ENCODE data around the gene GSS. TPM values are rescaled to one million over a fixed set of nuclear protein-coding genes. Genes with fewer than 3 reads are reported as not detected.

GSS gene
- total RNA-seq, 2 experiments from 2014 or later = 54.2 to 60.0 TPM

DNA sequence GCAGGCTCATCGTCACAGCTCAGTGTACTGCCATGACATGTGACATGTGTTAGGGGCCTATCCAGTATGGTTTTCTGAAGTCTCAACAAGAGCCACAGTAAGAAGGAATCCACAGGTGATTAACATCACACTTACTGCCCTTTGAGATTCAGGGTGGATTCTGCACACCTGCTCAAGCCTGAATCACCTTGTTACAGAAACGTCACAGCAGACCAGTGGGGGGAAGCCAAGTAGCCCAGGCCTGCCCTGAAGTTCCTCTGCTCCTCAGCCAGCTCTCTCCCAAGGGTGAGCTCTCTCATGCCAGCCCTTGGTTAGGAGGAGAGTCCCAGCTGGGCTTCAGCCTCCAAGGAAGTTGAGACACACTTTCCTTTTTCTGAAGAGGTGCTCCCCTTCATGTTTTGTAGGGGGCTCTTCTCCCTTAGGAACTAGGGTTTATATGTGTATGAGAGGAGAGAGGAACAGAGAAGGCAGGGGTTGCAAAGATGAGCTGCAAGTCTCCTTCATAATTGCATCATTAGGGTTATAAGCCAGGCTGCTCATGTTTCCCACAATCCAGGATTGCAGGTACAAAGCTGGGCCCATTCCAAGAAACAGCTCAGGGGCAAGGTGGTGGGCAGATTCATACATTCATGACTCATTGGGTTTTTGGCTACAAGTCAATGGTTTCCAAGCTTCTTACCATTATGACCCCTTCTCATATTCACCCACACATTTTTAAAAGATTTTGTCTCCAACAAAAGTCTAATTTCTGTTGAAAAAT, 11.6 kb downstream of the GSS start:
- Mint-ChIP-seq H3K36me3 (ENCODE audit: low read depth) (peaks cover 45% of the 10 kb centered on the region), H3K27ac (no peak overlapping the region), H3K4me3 (no peak overlapping the region), H3K27me3 (no peaks in the 10 kb centered on the region), H3K4me1 (no peaks in the 10 kb centered on the region), H3K9me3 (no peaks in the 10 kb centered on the region)
- ChIA-PET POLR2A (interaction anchor here (0.7 kb wide), 1 partner anchor 152 kb away, joined by 3 read pairs; no protein-coding TSS in a partner anchor), CTCF (interaction anchor here (0.9 to 2.0 kb wide), 3 partner anchors 10 to 68 kb away, joined by 3 to 4 read pairs (median 4); partner anchors contain the start of genes ACSS2 and MYH7B)
- no peak for DNase-seq

DNA sequence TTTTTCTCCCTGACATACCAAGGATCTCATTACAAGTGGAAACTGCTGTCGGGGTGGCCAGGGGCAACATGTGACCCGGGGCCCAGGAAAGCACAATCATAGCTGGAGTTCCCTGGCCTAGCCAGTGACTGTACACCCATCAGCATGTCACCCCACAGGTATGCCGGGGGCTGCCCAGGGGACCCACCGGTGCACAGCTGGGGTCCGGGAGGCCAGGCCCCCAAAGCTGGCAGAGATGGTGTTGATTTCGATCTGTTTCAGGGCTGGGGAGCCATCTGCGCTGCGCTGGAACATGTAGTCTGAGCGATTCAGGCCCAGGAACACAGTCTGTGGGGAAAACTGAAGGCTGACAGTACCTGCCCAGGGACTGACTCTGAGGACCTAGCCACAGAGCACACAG, 13.3 kb downstream of the GSS start:
- POLR2A ChIA-PET = interaction anchor here (1.1 to 1.5 kb wide), 2 partner anchors 9 to 23 kb away, joined by 3 to 4 read pairs; no protein-coding TSS in a partner anchor
- H3K27me3 Mint-ChIP-seq = no peaks in the 10 kb centered on the region
- H3K36me3 Mint-ChIP-seq (ENCODE audit: low read depth) = peaks cover 51% of the 10 kb centered on the region
- no peak overlapping the region for H3K4me3 Mint-ChIP-seq
- DNase-seq = no peak
- H3K9me3 Mint-ChIP-seq = no peaks in the 10 kb centered on the region
- no peaks in the 10 kb centered on the region for H3K4me1 Mint-ChIP-seq
- CTCF ChIA-PET = interaction anchor here (2.0 kb wide), 1 partner anchor 66 kb away, joined by 4 read pairs; the partner anchor contains the start of gene ACSS2
- no peak overlapping the region for H3K27ac Mint-ChIP-seq

DNA sequence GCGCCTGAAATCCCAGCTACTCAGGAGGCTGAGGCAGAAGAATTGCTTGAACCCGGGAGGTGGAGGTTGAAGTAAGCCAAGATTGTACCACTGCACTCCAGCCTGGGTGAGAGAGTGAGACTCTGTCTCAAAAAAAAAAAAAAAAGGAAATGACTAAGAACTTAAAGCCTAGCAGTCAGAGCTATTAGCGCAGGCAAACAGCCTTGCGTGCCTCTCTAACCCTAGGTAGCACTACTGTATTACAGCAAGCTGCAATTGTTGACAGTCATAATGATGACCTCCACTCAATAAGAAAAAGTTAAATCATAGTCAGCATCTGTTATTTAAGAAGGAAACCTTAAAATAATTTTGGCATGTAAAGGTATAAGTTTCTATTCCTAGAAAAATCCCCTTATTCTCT, 14.4 kb downstream of the GSS start:
- CTCF ChIA-PET = interaction anchor here (0.5 kb wide), 1 partner anchor 544 kb away, joined by 3 read pairs; no protein-coding TSS in a partner anchor
- H3K4me3 Mint-ChIP-seq = no peak overlapping the region
- no peak overlapping the region for H3K27ac Mint-ChIP-seq
- no peaks in the 10 kb centered on the region for H3K27me3 Mint-ChIP-seq
- DNase-seq = no peak
- H3K9me3 Mint-ChIP-seq = no peaks in the 10 kb centered on the region
- POLR2A ChIA-PET = interaction anchor here (1.3 to 1.5 kb wide), 2 partner anchors 22 to 65 kb away, joined by 4 read pairs; partner anchors contain the start of gene ACSS2
- no peaks in the 10 kb centered on the region for H3K4me1 Mint-ChIP-seq
- peaks cover 54% of the 10 kb centered on the region for H3K36me3 Mint-ChIP-seq (ENCODE audit: low read depth)

DNA sequence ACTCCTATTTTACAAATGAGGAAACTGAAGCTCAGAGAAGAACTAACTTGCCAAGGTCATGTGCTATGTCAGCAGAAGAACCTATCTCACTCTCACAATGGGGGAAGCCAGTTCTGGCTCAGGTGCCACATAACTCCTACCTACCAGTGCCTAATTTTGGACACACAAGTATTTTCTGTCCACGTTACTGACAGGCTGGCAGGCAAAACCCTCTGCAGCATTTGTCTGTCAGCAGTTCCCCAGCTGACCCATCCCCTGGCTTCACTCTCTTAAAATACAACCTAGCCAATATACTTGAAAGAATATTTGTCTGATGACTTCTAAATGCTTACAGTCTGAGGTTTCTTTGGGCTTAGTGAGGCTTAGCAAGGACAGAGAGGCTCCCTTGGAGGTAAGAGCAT, 15.5 kb downstream of the GSS start:
- H3K27me3 Mint-ChIP-seq = no peaks in the 10 kb centered on the region
- no peaks in the 10 kb centered on the region for H3K9me3 Mint-ChIP-seq
- no peak overlapping the region for H3K27ac Mint-ChIP-seq
- no peaks in the 10 kb centered on the region for H3K4me1 Mint-ChIP-seq
- peaks cover 55% of the 10 kb centered on the region for H3K36me3 Mint-ChIP-seq (ENCODE audit: low read depth)
- no peak overlapping the region for H3K4me3 Mint-ChIP-seq
- ChIA-PET POLR2A (interaction anchor here (0.7 kb wide), 1 partner anchor 17 kb away, joined by 3 read pairs; no protein-coding TSS in a partner anchor), CTCF (no interaction called here)
- no peak for DNase-seq

DNA sequence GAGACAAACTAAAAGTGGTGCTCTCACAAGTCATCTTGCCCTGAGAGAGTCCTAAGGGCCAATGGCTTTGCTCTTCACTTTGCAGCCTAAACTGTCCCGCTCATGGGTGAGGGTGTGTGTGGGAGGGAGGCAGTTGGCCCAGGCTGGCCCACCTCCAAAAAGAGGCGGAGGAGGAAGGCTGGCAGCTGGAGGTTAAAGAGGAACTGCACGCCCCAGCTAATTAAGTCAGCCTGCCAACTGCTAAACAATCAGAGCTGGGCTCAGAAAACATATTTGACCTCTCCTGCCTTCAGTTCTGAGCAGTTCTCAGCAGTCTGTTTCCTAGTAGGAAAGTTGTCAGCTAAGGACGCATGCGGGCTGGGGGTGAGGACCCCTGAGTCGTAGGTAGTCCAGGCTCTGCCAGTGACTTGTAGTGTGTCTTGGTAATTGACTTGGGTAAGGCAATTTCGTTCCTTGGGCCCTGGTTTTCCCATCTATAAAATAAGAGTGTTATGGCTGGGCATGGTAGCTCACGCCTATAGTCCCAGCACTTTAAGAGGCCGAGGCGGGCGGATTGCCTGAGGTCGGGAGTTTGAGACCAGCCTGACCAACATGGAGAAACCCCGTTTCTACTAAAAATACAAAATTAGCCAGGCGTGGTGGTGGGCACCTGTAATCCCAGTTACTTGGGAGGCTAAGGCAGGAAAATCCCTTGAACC, 17.0 kb downstream of the GSS start:
- no peak for DNase-seq
- H3K27me3 Mint-ChIP-seq = no peaks in the 10 kb centered on the region
- no peaks in the 10 kb centered on the region for H3K4me1 Mint-ChIP-seq
- CTCF ChIA-PET = no interaction called here
- no peaks in the 10 kb centered on the region for H3K9me3 Mint-ChIP-seq
- no peak overlapping the region for H3K4me3 Mint-ChIP-seq
- POLR2A ChIA-PET = no interaction called here
- H3K36me3 Mint-ChIP-seq (ENCODE audit: low read depth) = peaks cover 64% of the 10 kb centered on the region
- no peak overlapping the region for H3K27ac Mint-ChIP-seq

DNA sequence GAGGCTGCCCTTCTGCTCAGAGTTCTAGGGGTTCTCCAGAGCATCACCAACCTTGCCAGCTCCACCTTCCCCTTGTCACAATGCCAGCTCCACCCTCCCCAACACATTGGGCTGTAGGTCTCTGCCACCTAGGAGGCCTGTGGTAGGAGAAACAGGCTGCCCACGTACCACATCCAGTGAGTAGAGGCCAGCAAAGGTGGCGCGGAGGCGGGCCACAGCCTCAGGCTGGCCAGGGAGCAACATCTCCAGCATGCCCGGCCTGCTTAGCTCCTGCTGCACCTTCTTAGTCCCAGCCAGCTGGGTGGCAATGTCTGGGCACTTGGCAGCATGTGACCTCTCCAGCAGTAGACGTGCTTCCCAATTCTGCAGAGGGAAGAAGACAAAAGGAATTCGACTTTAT, 23.8 kb downstream of the GSS start:
- no peak for DNase-seq
- Mint-ChIP-seq H3K4me1 (peaks cover 2% of the 10 kb centered on the region), H3K36me3 (ENCODE audit: low read depth) (peaks cover 76% of the 10 kb centered on the region), H3K9me3 (no peaks in the 10 kb centered on the region), H3K4me3 (no peak overlapping the region), H3K27me3 (no peaks in the 10 kb centered on the region), H3K27ac (no peak overlapping the region)
- CTCF ChIA-PET = interaction anchor here (0.5 to 0.9 kb wide), 2 partner anchors 56 to 97 kb away, joined by 3 read pairs; partner anchors contain the start of gene ACSS2
- POLR2A ChIA-PET = no interaction called here

DNA sequence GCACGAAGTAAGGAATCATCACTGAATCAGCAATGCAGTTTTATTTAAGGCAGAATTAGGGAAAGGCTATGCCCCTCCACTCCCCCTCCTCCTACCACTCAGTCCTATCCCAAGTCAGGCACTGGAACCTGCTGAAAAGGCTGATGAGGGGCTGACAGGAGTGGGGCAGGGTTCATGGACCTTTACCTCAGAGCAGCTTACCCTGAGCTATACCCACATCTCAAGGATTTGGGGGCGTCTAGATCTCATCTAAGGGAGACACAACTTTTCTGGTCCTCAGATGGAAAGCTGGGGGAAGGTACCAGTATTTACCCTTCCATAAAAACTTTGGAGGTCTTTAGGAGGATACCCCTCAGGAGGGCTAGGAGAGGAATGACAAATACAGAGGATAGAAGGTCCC, 27.2 kb downstream of the GSS start:
- H3K4me1 Mint-ChIP-seq = peaks cover 16% of the 10 kb centered on the region
- ChIA-PET POLR2A (no interaction called here), CTCF (no interaction called here)
- no peak for DNase-seq
- H3K4me3 Mint-ChIP-seq = no peak overlapping the region
- no peak overlapping the region for H3K27ac Mint-ChIP-seq
- no peaks in the 10 kb centered on the region for H3K27me3 Mint-ChIP-seq
- H3K36me3 Mint-ChIP-seq (ENCODE audit: low read depth) = peaks cover 67% of the 10 kb centered on the region
- no peaks in the 10 kb centered on the region for H3K9me3 Mint-ChIP-seq

DNA sequence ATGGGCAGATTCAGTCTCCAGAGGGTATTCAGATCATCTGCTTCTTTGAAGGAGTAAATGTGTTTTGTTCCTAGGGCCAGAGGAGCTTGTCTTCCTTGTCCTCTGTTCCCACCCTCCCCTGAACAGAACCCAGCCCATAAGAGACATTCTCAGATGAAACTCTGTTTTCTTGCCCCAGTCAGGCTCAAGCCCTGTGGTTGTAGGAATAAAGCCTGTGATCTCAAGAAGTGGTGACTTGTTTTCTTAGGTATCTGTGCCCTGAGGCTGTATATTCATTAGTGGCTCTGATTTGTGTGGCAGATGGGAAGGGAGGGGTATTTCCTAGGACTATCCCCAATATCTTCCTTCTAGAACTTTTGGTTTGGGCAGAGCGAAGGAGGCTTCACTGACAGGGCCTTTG, 27.9 kb downstream of the GSS start:
- Mint-ChIP-seq H3K4me3 (no peak overlapping the region), H3K36me3 (ENCODE audit: low read depth) (peaks cover 60% of the 10 kb centered on the region), H3K27me3 (no peaks in the 10 kb centered on the region), H3K27ac (no peak overlapping the region), H3K4me1 (peaks cover 16% of the 10 kb centered on the region), H3K9me3 (no peaks in the 10 kb centered on the region)
- DNase-seq = no peak
- POLR2A ChIA-PET = no interaction called here
- CTCF ChIA-PET = no interaction called here

DNA sequence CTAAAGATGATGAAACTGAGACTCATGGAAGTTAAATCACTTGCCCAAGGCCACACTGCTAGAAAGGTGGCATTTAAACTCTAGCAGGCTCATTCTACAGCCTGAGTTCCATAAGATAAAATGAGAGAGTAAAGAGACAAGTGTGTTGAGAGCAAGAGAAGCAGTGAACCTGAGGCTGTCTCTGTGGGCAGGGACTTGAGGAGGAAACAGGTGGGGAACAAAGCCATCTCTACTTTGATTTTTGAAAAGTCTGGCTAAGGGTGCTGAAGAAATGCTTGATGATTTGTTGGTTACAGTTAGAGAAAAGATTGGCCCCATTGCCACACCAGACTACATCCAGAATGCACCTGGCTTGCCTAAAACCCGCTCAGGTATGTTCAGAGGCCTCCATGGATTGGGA, 29.0 kb downstream of the GSS start:
- peaks cover 20% of the 10 kb centered on the region for H3K4me1 Mint-ChIP-seq

DNA sequence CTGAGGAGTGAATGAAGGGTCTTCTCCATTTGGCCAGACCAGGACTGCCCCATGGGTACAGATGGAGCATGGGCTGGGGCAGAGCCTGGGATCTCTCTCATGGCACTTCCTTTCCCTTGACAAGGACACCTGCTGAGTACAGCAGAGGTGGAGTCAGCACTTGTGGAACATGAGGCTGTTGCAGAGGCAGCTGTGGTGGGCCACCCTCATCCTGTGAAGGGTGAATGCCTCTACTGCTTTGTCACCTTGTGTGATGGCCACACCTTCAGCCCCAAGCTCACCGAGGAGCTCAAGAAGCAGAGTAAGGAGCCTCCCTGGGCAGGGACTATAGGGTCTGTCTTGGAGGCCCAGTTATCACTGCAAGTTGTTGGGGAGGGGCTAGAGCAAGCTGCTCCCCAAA, 29.6 kb downstream of the GSS start:
- Mint-ChIP-seq H3K4me3 (no peak overlapping the region), H3K9me3 (no peaks in the 10 kb centered on the region), H3K27ac (peak overlapping the region; percentile 24), H3K36me3 (ENCODE audit: low read depth) (peaks cover 47% of the 10 kb centered on the region), H3K4me1 (peaks cover 26% of the 10 kb centered on the region), H3K27me3 (no peaks in the 10 kb centered on the region)
- DNase-seq = peak; percentile 20
- ChIA-PET CTCF (no interaction called here), POLR2A (no interaction called here)

More for the DNA sequence above, 29.0 kb downstream of the GSS start:
- no peak overlapping the region for H3K4me3 Mint-ChIP-seq
- peaks cover 49% of the 10 kb centered on the region for H3K36me3 Mint-ChIP-seq (ENCODE audit: low read depth)
- no peak for DNase-seq
- ChIA-PET POLR2A (interaction anchor here (0.6 kb wide), 1 partner anchor 51 kb away, joined by 3 read pairs; no protein-coding TSS in a partner anchor), CTCF (no interaction called here)
- no peak overlapping the region for H3K27ac Mint-ChIP-seq
- H3K9me3 Mint-ChIP-seq = no peaks in the 10 kb centered on the region
- H3K27me3 Mint-ChIP-seq = no peaks in the 10 kb centered on the region

DNA sequence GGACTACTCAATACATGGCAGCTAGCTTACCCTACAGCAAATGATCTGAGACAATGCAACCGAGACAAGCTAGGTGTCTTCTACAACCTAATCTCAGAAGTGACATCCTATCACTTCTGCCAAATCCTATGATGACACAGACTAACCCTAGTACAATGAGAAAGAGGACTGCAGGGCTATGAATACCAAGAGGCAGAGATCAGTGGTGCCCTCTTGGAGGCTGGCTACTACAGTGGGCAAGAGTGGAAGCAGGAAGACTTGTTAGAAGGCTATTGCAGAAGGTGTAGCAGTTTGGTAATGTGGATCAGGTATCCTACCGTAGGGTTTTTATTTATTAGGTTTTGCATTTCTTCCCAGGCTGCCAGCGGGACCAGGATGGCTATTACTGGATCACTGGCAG, 30.3 kb downstream of the GSS start:
- peaks cover 47% of the 10 kb centered on the region for H3K36me3 Mint-ChIP-seq (ENCODE audit: low read depth)
- H3K9me3 Mint-ChIP-seq = no peaks in the 10 kb centered on the region
- ChIA-PET POLR2A (no interaction called here), CTCF (no interaction called here)
- H3K27ac Mint-ChIP-seq = no peak overlapping the region
- H3K4me3 Mint-ChIP-seq = no peak overlapping the region
- no peak for DNase-seq
- H3K27me3 Mint-ChIP-seq = no peaks in the 10 kb centered on the region
- peaks cover 32% of the 10 kb centered on the region for H3K4me1 Mint-ChIP-seq

DNA sequence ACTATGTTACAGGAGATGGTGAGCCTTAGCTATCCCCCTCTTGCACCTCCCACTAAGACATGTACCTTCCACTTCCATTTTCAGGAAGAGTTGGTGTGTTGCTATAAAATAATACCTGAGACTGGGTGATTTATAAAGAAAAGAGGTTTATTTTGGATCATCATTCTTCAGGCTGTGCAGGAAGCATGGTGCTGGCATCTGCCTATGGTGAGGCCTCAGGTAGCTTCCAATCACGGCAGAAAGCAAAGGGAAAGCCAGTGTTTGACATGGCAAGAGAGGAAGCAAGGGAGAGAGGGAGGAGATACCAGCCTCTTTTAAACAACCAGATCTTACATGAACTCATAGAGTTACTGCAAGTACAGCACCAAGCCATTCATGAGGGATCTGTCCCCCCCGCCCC, 32.2 kb downstream of the GSS start:
- POLR2A ChIA-PET = interaction anchor here (0.6 kb wide), 1 partner anchor 16 kb away, joined by 3 read pairs; no protein-coding TSS in a partner anchor
- CTCF ChIA-PET = interaction anchor here (0.8 kb wide), 1 partner anchor 50 kb away, joined by 3 read pairs; no protein-coding TSS in a partner anchor
- Mint-ChIP-seq H3K27ac (no peak overlapping the region), H3K27me3 (no peaks in the 10 kb centered on the region), H3K36me3 (ENCODE audit: low read depth) (peaks cover 55% of the 10 kb centered on the region), H3K9me3 (peaks cover 2% of the 10 kb centered on the region), H3K4me1 (peaks cover 47% of the 10 kb centered on the region), H3K4me3 (no peak overlapping the region)
- no peak for DNase-seq

DNA sequence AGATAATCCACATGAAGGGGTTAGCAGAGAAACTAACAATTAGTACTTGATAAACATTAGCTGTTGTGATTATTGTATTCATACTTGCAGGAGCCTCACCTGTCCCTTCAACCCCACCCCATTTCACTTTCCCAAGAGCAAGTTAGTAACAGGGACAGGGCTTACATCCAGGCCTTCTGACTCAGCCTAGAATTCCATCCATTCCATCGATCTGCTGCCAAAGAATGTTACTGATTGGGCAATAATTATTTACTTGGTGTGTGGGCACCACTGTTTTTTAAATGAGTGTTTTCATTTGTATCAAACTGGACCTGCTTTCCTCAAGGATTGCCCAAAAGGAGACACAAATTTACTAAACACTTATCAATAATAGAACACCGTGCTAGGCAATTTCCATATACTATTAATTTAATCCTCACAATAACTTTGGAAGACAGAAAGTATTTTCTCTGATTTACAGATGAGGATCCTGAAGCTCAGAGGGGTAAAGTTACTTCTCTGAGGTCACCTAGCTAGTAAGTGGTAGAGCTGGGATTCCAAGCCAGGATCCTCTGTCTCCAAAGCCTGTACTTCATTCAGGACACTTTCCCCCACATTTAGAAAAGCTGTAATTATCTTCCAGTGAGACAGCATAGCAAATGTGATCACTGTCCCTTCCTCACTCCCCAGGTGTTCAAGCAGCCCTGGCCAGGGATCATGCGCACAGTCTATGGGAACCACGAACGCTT, 32.8 kb downstream of the GSS start:
- Mint-ChIP-seq H3K27ac (no peak overlapping the region), H3K4me3 (no peak overlapping the region), H3K9me3 (peaks cover 2% of the 10 kb centered on the region), H3K4me1 (peaks cover 53% of the 10 kb centered on the region), H3K27me3 (no peaks in the 10 kb centered on the region), H3K36me3 (ENCODE audit: low read depth) (peaks cover 57% of the 10 kb centered on the region)
- CTCF ChIA-PET = interaction anchor here (0.8 kb wide), 1 partner anchor 49 kb away, joined by 3 read pairs; no protein-coding TSS in a partner anchor
- POLR2A ChIA-PET = interaction anchor here (0.6 kb wide), 1 partner anchor 17 kb away, joined by 3 read pairs; no protein-coding TSS in a partner anchor
- no peak for DNase-seq

Measured in activated CD4-positive, alpha-beta memory T cell treated with anti-CD3 and anti-CD28 coated beads, Interleukin-2, amount 10 ng/mL, durations not matched to agents 7 days and 5 days (primary cell).